GM12878 (cell line): ENCODE results near the gene ARL6IP5. TPM values are rescaled to one million over a fixed set of nuclear protein-coding genes. Genes with fewer than 3 reads are reported as not detected.

Experiments used
- ATAC-seq: fragments of 200-7000 bp; cut with Tn5 transposase; 3 replicates; pipeline ENCODE4 v1.9.1; 2020; ENCODE audit warnings: mild to moderate bottlenecking, moderate library complexity
- BruUV-seq: library from RNA; stranded (reverse); fragments of 400-500 nt; replicated peaks from 2 replicates; lab custom pipeline; 2021; lab: Mats Ljungman, UMichigan
- CTCF ChIA-PET: fragments of 300-600 bp; sonication (Branson Sonifier 250); formaldehyde crosslinking; extraction: SDS; loops from one replicate; lab custom pipeline; 2021; ENCODE audit warnings: inconsistent platforms; lab: Yijun Ruan, JAX
- POLR2A ChIA-PET: fragments of 350-600 bp; formaldehyde crosslinking; extraction: SDS; loops from one replicate; lab custom pipeline; 2021; ENCODE audit warnings: inconsistent platforms; lab: Charles Lee
- RAD21 ChIA-PET: fragments of 300-600 bp; sonication (Branson Sonifier 250); formaldehyde crosslinking; loops from one replicate; lab custom pipeline; 2023; ENCODE audit warnings: antibody characterized with exemption; ENCODE audit not compliant: unreplicated experiment; lab: Charles Lee
- SMC1A ChIA-PET: fragments of 300-600 bp; sonication (Branson Sonifier 250); formaldehyde crosslinking; loops from one replicate; lab custom pipeline; 2023; ENCODE audit not compliant: unreplicated experiment, uncharacterized antibody; lab: Charles Lee
- DNase-seq: peaks from one replicate; pipeline ENCODE4 v3.0.0-alpha.2; 2011; ENCODE audit warnings: low read depth, low spot score
- FAIRE-seq: peaks from 3 replicates; lab custom pipeline; 2011; peaks lifted over from hg19 to GRCh38; lab: Jason Lieb, UNC
- H2AFZ ChIP-seq: 2 replicates; pipeline ENCODE4 v1.6.0; 2011; ENCODE audit warnings: low read depth, low read length, control low read depth; ENCODE audit not compliant: control insufficient read depth
- H3K27ac ChIP-seq: 2 replicates; pipeline ENCODE4 v1.5.1; 2011; ENCODE audit warnings: control low read depth; ENCODE audit not compliant: control insufficient read depth, insufficient read depth
- H3K27me3 ChIP-seq, 2 experiments: replicated peaks in 1 of 2; 2 replicates each; pipeline versions ENCODE4 v1.6.0 to v1.6.1; 2011; ENCODE audit warnings: low read length in 1 of 2; ENCODE audit not compliant: control insufficient read depth in 2 of 2, insufficient read depth in 2 of 2
- H3K36me3 ChIP-seq, 2 experiments: 2 replicates each; pipeline ENCODE4 v1.5.1; 2011; ENCODE audit warnings: low read length in 1 of 2; ENCODE audit not compliant: control insufficient read depth in 2 of 2, insufficient read depth in 2 of 2
- H3K4me1 ChIP-seq: 2 replicates; pipeline ENCODE4 v1.6.1; 2011; ENCODE audit warnings: mild to moderate bottlenecking, low read length, moderate library complexity, mixed read lengths; ENCODE audit not compliant: control insufficient read depth, insufficient read depth
- H3K4me2 ChIP-seq: 2 replicates; pipeline ENCODE4 v1.6.0; 2011; ENCODE audit warnings: control low read depth; ENCODE audit not compliant: control insufficient read depth, insufficient read depth
- H3K4me3 ChIP-seq: fragments of 200-600 bp; sonication (generic); 2 replicates; pipeline ENCODE4 v1.5.1; 2016
- H3K79me2 ChIP-seq: 2 replicates; pipeline ENCODE4 v1.6.0; 2011; ENCODE audit warnings: low read length; ENCODE audit not compliant: control insufficient read depth, insufficient read depth
- H3K9ac ChIP-seq: 2 replicates; pipeline ENCODE4 v1.8.0; 2011; ENCODE audit warnings: low read length, control low read depth, mixed read lengths; ENCODE audit not compliant: control insufficient read depth, insufficient read depth
- H3K9me3 ChIP-seq: replicated peaks from 3 replicates; pipeline ENCODE4 v1.5.1; 2011; ENCODE audit warnings: mild to moderate bottlenecking, low read length; ENCODE audit not compliant: control insufficient read depth, insufficient read depth
- H4K20me1 ChIP-seq: 2 replicates; pipeline ENCODE4 v1.6.0; 2011; ENCODE audit not compliant: control insufficient read depth, insufficient read depth
- BCL11A ChIP-seq: IDR thresholded peaks from 2 replicates; pipeline ENCODE4 v1.6.1; 2011; ENCODE audit warnings: low read depth, low read length
- GATAD2B ChIP-seq: fragments of 450-650 bp; conservative IDR thresholded peaks from 2 replicates; pipeline ENCODE4 v1.6.1; 2017; ENCODE audit warnings: low read depth, mild to moderate bottlenecking, moderate library complexity
- LARP7 ChIP-seq: fragments of 450-650 bp; IDR thresholded peaks from 2 replicates; pipeline ENCODE4 v1.6.1; 2017; ENCODE audit warnings: mild to moderate bottlenecking
- MYB ChIP-seq: fragments of 150-350 bp; IDR thresholded peaks from 2 replicates; pipeline ENCODE4 v1.6.1; 2014; ENCODE audit warnings: mild to moderate bottlenecking, low read depth, low read length, borderline replicate concordance
- SMAD5 ChIP-seq: IDR thresholded peaks from 2 replicates; pipeline ENCODE4 v1.6.1; 2016; ENCODE audit warnings: antibody characterized with exemption, low read depth
- SMARCA5 ChIP-seq: fragments of 450-650 bp; IDR thresholded peaks from 2 replicates; pipeline ENCODE4 v1.6.1; 2017; ENCODE audit warnings: mild to moderate bottlenecking
- YY1 ChIP-seq: IDR thresholded peaks from 2 replicates; pipeline ENCODE4 v1.6.1; 2011; ENCODE audit warnings: low read depth, mild to moderate bottlenecking, low read length
- ZNF687 ChIP-seq: fragments of 450-650 bp; IDR thresholded peaks from 2 replicates; pipeline ENCODE4 v1.6.1; 2017; ENCODE audit warnings: mild to moderate bottlenecking, moderate library complexity
- WGBS: methylation state at CpG from one replicate; pipeline ENCODE4 v1.1.6; 2016; ENCODE audit warnings: low lambda C conversion rate; ENCODE audit not compliant: insufficient replicate concordance, insufficient coverage; ENCODE audit errors: missing lambda C conversion rate; 5-methylcytosine and 5-hydroxymethylcytosine counted together
- in situ Hi-C: fragments of 300-500 bp; cut with MboI; formaldehyde crosslinking; loops from 9 replicates; pipeline ENCODE4 v1.14.3; 2018; ENCODE audit warnings: mixed read lengths
- intact Hi-C: fragments of 100-400 bp; cut with micrococcal nuclease; formaldehyde crosslinking; loops from one replicate; pipeline ENCODE4 v1.14.2; 2022; ENCODE audit not compliant: unreplicated experiment
- polyA plus RNA-seq, 11 experiments: library from polyadenylated mRNA; depleted of rRNA in 4 of 11; unstranded in 6 of 11; stranded (reverse) in 5 of 11; fragments of >200 nt; fragmentation: Nextera tagmentation in 4 of 11; fragmentation: Illumina TruSeq in 1 of 11; extraction: Ambion mirVana in 4 of 11; extraction: Trizol in 1 of 11; gene quantifications; 1 replicate in 1 of 11; 2 replicates in 10 of 11; pipeline versions ENCODE4 v1.2.1 to v1.2.3, GENCODE V29; 2011 to 2016; ENCODE audit warnings: inconsistent platforms in 2 of 11, missing spikeins in 2 of 11, low read depth in 1 of 11
- total RNA-seq, 4 experiments: library from RNA; depleted of rRNA in 3 of 4; stranded (reverse); fragments of >200 nt in 3 of 4; fragmentation: Illumina TruSeq in 1 of 4; extraction: Trizol in 1 of 4; gene quantifications; 2 replicates each; pipeline versions ENCODE4 v1.2.1 to v1.2.3, GENCODE V29; 2013 to 2021
- TF ChIP-seq, protein P1 (sequence below), 3 experiments: IDR thresholded peaks in 2 of 3; conservative IDR thresholded peaks in 1 of 3; 2 replicates each; pipeline ENCODE4 v1.5.1; 2011; ENCODE audit warnings: low read depth in 3 of 3, low read length in 3 of 3, mild to moderate bottlenecking in 3 of 3, control low read depth in 2 of 3, moderate library complexity in 2 of 3, inconsistent platforms in 1 of 3, mixed read lengths in 1 of 3; ENCODE audit not compliant: control insufficient read depth in 2 of 3, insufficient read depth in 1 of 3; ENCODE audit errors: extremely low read depth in 1 of 3
- TF ChIP-seq, protein P2 (sequence below): IDR thresholded peaks from 2 replicates; pipeline ENCODE4 v1.6.1; 2011; ENCODE audit warnings: mild to moderate bottlenecking, low read depth, low read length, moderate library complexity; ENCODE audit not compliant: insufficient replicate concordance
- TF ChIP-seq, protein P3 (sequence below): fragments of 450-650 bp; formaldehyde crosslinking; IDR thresholded peaks from 2 replicates; pipeline ENCODE4 v1.5.0; 2022; ENCODE audit warnings: mild to moderate bottlenecking, missing genetic modification characterization

Gene ARL6IP5
- total and polyA plus RNA-seq, 10 of the 15 experiments (the other 5 are each of a cell fraction or from before 2014, with no cell fraction given), result 78.2 to 310 (median 148) TPM

DNA sequence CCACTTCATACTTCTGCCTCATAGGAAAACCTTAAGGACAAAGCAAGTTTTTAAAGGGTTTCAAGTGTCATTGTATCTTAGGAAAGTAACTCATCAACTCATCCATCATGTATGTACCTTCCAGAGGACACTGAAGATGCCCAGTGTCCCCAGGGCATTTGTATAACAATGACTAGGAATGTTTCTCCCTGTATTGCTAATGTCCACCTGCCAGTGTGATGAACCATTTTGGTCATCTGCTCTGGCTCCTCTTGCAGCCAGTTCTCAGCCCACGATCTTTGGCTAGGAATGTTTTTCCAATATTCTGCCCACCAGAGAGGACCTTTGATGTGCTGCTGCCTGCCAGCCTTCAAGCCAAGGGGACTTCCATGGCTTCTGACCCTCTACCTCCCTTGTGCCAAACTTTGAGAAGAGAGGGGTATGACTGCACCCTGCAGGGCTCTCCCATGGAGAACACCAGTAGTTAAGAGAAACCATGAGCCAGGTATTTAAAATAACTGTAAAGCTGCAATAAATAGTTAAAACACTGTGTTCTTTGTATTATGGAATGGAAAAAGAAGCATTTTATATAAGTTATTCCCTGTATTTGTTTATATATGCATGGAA, 26.3 kb downstream of the ARL6IP5 start (continued):
- TF ChIP-seq, protein P1, sequence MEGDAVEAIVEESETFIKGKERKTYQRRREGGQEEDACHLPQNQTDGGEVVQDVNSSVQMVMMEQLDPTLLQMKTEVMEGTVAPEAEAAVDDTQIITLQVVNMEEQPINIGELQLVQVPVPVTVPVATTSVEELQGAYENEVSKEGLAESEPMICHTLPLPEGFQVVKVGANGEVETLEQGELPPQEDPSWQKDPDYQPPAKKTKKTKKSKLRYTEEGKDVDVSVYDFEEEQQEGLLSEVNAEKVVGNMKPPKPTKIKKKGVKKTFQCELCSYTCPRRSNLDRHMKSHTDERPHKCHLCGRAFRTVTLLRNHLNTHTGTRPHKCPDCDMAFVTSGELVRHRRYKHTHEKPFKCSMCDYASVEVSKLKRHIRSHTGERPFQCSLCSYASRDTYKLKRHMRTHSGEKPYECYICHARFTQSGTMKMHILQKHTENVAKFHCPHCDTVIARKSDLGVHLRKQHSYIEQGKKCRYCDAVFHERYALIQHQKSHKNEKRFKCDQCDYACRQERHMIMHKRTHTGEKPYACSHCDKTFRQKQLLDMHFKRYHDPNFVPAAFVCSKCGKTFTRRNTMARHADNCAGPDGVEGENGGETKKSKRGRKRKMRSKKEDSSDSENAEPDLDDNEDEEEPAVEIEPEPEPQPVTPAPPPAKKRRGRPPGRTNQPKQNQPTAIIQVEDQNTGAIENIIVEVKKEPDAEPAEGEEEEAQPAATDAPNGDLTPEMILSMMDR (IDR thresholded peaks at IDR 0.05 in 2 of 3, conservative IDR thresholded peaks at IDR 0.05 in 1 of 3; ENCODE audit: control insufficient read depth in 2 of 3, extremely low read depth in 1 of 3, insufficient read depth in 1 of 3, low read depth in 3 of 3, low read length in 3 of 3), result peak in 1 of 3 experiments; percentile 32; a peak in 2 of 6 replicates
- TF ChIP-seq SMAD5, result no peak
- TF ChIP-seq, protein P2, sequence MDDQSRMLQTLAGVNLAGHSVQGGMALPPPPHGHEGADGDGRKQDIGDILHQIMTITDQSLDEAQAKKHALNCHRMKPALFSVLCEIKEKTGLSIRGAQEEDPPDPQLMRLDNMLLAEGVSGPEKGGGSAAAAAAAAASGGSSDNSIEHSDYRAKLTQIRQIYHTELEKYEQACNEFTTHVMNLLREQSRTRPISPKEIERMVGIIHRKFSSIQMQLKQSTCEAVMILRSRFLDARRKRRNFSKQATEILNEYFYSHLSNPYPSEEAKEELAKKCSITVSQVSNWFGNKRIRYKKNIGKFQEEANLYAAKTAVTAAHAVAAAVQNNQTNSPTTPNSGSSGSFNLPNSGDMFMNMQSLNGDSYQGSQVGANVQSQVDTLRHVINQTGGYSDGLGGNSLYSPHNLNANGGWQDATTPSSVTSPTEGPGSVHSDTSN, result no peak
- TF ChIP-seq, all 136 proteins: peak for 3

DNA sequence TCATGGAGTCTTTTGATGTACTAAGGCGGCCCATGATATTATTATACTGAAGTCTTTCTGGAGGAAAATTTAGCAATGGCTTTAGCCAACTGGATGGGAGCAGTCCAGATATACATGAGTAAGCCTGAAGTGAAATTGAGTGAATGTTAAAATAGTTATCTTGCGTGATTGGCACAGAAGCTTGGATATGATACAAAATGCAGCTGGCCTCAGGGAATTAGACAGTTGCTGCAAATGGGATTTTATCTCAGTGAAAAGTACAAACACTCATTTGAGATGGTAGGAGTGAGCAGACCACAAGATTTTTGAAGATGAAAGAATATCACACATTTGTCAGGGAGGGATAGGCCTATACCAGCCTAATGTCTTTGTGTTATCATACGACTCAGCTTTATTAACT, 28.8 kb downstream of the ARL6IP5 start:
- DNase-seq (no peak), FAIRE-seq (no peak), ATAC-seq (no peak)
- Histone ChIP-seq H3K9me3 (no peaks in the 10 kb centered on the region), H4K20me1 (no peaks in the 10 kb centered on the region), H3K4me2 (no peak overlapping the region), H3K4me1 (no peaks in the 10 kb centered on the region), H2AFZ (no peak overlapping the region), H3K36me3 (no peaks in the 10 kb centered on the region), H3K79me2 (no peaks in the 10 kb centered on the region), H3K4me3 (no peak overlapping the region), H3K27me3 (no peaks in the 10 kb centered on the region), H3K9ac (no peak overlapping the region), H3K27ac (no peak overlapping the region)
- intact Hi-C loops (no loop called here), in situ Hi-C loops (no loop called here)
- SMC1A ChIA-PET, result interaction anchor here (0.8 to 1.7 kb wide), 4 partner anchors 9 to 193 kb away, joined by 4 to 6 read pairs (median 4); partner anchors contain the start of gene LMOD3
- POLR2A ChIA-PET, result interaction anchor here (0.8 kb wide), 1 partner anchor 12 kb away, joined by 3 read pairs; no protein-coding TSS in a partner anchor
- BruUV-seq, result no TSS peak
- CTCF ChIA-PET, result interaction anchor here (1.0 to 5.8 kb wide), 7 partner anchors 7 to 314 kb away, joined by 3 to 28 read pairs (median 4); no protein-coding TSS in a partner anchor
- whole genome bisulfite sequencing, result 98% methylated on average over 3 of the region's 3 CpGs
- RAD21 ChIA-PET, result no interaction called here
- TF ChIP-seq BCL11A (no peak), MYB (no peak), LARP7 (no peak), GATAD2B (no peak), YY1 (no peak), ZNF687 (no peak), SMARCA5 (no peak)
- TF ChIP-seq, protein P3, sequence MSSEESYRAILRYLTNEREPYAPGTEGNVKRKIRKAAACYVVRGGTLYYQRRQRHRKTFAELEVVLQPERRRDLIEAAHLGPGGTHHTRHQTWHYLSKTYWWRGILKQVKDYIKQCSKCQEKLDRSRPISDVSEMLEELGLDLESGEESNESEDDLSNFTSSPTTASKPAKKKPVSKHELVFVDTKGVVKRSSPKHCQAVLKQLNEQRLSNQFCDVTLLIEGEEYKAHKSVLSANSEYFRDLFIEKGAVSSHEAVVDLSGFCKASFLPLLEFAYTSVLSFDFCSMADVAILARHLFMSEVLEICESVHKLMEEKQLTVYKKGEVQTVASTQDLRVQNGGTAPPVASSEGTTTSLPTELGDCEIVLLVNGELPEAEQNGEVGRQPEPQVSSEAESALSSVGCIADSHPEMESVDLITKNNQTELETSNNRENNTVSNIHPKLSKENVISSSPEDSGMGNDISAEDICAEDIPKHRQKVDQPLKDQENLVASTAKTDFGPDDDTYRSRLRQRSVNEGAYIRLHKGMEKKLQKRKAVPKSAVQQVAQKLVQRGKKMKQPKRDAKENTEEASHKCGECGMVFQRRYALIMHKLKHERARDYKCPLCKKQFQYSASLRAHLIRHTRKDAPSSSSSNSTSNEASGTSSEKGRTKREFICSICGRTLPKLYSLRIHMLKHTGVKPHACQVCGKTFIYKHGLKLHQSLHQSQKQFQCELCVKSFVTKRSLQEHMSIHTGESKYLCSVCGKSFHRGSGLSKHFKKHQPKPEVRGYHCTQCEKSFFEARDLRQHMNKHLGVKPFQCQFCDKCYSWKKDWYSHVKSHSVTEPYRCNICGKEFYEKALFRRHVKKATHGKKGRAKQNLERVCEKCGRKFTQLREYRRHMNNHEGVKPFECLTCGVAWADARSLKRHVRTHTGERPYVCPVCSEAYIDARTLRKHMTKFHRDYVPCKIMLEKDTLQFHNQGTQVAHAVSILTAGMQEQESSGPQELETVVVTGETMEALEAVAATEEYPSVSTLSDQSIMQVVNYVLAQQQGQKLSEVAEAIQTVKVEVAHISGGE (CRISPR knock-in tag), result no peak
